ENCODE data around the gene SCMH1. TPM values are rescaled to one million over a fixed set of nuclear protein-coding genes. Genes with fewer than 3 reads are reported as not detected.

Gene SCMH1
- total RNA-seq, 4 donors from 2014 or later, result 27.1 to 116 (median 52.9) TPM

DNA sequence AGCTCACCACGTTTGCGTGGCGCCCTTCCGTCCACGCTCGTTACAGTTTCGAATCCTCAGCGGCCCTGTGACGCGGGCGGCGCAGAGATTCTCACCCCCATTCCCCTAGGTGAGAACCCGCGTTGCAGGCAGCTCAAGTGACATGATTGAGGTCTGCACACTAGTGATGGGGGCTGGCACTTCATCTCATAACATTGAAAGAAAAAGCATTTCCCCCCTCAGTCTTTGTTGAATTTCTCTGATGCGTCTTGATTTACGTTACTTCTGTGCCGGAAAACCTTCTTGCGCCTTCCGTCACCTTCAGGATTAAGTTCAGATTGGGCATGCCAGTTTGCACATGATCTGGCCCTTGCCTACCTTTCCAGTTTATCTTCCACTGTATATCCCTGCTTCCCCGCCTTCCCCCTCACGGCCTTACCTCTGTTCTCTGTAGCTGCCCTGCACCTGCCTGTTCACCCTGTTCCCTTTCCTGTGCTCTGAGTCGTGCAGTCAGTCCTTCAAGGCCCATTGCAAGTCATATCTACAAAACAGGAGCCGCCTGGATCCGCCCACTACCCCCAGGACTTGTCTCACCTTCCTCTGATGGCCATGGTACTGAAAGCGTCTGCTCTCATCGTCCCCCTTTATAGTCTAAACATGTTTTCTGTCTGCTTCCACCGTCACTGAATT is 261.5 kb downstream of the SCMH1 start:
- peaks cover 0 to 4% (median 0%) of the 10 kb centered on the region in 3 donors for H3K36me3 ChIP-seq

DNA sequence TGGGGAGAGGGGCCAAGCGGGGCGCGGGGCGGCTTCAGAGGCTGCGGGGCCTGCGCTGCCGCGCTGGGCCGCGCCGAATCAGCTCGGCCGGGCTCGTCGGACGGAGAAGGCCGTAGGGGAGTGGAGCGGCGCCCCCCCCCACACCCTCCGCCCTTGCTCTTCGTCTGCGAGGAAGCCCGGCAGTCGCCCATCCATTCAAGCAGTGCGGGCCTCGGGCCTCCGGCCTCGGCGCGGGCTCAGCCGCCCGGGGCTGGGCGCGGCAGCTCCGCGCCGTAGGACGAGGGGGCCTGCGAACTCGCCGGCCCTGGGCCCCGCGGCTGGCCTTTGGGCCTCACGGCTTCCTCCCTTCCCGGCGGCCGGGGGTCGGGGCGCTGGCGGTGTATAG is 262.0 kb downstream of the SCMH1 start:
- H3K36me3 ChIP-seq, result peaks cover 0 to 4% (median 0%) of the 10 kb centered on the region in 3 donors
- no peaks in the 10 kb centered on the region for H3K9me3 ChIP-seq
- peak overlapping the region; percentile 61 to 89 (median 75) for H3K4me3 ChIP-seq
- H3K27me3 ChIP-seq, result no peaks in the 10 kb centered on the region
- DNase-seq, result no peak
- peaks cover 0 to 13% (median 4%) of the 10 kb centered on the region in 4 donors for H3K4me1 ChIP-seq
- H3K27ac ChIP-seq, result peak overlapping the region; percentile 73 to 96 (median 94)
- TF ChIP-seq, protein P1, sequence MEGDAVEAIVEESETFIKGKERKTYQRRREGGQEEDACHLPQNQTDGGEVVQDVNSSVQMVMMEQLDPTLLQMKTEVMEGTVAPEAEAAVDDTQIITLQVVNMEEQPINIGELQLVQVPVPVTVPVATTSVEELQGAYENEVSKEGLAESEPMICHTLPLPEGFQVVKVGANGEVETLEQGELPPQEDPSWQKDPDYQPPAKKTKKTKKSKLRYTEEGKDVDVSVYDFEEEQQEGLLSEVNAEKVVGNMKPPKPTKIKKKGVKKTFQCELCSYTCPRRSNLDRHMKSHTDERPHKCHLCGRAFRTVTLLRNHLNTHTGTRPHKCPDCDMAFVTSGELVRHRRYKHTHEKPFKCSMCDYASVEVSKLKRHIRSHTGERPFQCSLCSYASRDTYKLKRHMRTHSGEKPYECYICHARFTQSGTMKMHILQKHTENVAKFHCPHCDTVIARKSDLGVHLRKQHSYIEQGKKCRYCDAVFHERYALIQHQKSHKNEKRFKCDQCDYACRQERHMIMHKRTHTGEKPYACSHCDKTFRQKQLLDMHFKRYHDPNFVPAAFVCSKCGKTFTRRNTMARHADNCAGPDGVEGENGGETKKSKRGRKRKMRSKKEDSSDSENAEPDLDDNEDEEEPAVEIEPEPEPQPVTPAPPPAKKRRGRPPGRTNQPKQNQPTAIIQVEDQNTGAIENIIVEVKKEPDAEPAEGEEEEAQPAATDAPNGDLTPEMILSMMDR (IDR thresholded peaks at IDR 0.05), result no peak

More for the DNA sequence above, 261.5 kb downstream of the SCMH1 start:
- Histone ChIP-seq H3K4me1 (peaks cover 0 to 13% (median 6%) of the 10 kb centered on the region in 4 donors), H3K4me3 (peak overlapping the region; percentile 61 to 89 (median 75)), H3K27ac (peak overlapping the region; percentile 73 to 96 (median 94)), H3K9me3 (no peaks in the 10 kb centered on the region), H3K27me3 (no peaks in the 10 kb centered on the region)
- peak; percentile 43 to 58 (median 56) for DNase-seq
- TF ChIP-seq, protein P1 (IDR thresholded peaks at IDR 0.05), result no peak
- TF ChIP-seq POLR2A (IDR thresholded peaks at IDR 0.05), result no peak

DNA sequence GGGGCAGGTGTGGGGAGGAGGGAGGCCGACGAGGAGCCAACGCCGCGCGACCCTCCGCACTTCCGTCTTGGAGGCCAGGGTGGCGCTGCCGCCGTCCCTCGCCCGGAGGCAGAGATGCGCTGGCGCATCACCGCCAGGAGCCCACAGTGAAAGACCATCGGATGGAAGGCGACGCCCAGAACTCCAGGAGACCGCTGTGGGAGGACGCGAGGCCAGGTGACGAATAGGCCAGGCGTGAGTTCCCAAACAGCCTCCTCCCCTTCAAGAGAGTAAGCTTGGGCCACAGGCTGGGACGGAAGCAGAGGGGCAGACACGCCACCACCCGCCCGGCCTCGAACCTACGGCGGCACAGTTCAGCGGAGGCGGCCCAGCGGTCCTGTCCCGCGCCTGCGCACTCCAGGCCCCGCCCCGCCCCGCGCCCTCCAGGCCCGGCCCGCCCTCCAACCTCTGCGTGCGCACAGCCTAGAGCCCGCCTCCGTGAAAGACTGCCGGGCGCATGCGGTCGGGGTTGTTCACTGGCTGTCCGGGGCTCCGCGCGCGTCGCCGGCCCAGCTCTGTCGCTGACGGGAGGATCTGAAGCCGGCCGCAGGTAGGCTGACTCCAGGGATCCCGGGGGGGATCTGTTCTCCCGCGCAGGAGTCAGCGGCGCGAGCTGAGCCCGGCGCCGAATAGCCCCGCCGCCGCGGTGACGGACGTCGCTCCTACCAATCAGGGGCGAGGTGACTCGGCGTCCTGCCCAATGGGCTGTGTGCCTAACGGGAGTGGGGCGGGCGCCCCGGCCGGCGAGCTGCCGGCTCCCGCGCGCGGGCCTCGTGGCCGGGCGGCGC is 262.7 kb downstream of the SCMH1 start, which contains the start of gene CTPS1:
Gene CTPS1, plus strand, starts transcription at position 456 of the 827 bp plus-strand sequence. CDS start 3,595 bp downstream, outside the sequence.
- TF ChIP-seq, protein P1 (IDR thresholded peaks at IDR 0.05), result peak in 1 of 6 experiments; percentile 34
- TF ChIP-seq POLR2A (IDR thresholded peaks at IDR 0.05), result peak; percentile 39 to 60
- peak within 1 kb of the TSS; percentile 73 to 96 (median 94) for H3K27ac ChIP-seq
- H3K9me3 ChIP-seq, result no peaks in the 10 kb centered on the region
- no peaks in the 10 kb centered on the region for H3K36me3 ChIP-seq
- H3K4me1 ChIP-seq, result peaks cover 0 to 13% (median 4%) of the 10 kb centered on the region in 4 donors
- H3K4me3 ChIP-seq, result peak within 1 kb of the TSS; percentile 61 to 89 (median 75)
- DNase-seq, result peak; percentile 89 to 98 (median 97)
- H3K27me3 ChIP-seq, result no peaks in the 10 kb centered on the region

DNA sequence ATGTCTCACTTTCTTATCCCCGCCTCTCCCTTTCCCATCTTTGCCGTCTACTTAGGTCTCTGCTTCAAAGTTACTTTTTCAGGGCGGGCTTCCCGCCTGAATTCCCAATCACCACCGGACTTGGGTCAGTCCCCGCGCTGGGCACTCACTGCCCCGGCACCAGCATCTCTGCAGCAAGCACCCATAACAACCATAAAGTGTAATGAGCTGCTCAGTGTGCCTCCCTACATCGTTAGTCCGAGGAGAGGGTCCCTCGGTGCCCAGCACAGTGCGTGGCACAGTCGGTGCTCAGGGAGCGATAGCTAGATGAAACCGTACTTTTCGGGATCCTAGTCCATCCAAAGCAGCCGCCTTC is 263.2 kb downstream of the SCMH1 start:
- no peak for DNase-seq
- Histone ChIP-seq H3K36me3 (no peaks in the 10 kb centered on the region), H3K27ac (peak overlapping the region; percentile 73 to 96 (median 94)), H3K9me3 (no peaks in the 10 kb centered on the region), H3K4me1 (peaks cover 0 to 13% (median 4%) of the 10 kb centered on the region in 4 donors), H3K4me3 (peak overlapping the region; percentile 61 to 89 (median 75)), H3K27me3 (no peaks in the 10 kb centered on the region)
- TF ChIP-seq, protein P1 (IDR thresholded peaks at IDR 0.05), result no peak

DNA sequence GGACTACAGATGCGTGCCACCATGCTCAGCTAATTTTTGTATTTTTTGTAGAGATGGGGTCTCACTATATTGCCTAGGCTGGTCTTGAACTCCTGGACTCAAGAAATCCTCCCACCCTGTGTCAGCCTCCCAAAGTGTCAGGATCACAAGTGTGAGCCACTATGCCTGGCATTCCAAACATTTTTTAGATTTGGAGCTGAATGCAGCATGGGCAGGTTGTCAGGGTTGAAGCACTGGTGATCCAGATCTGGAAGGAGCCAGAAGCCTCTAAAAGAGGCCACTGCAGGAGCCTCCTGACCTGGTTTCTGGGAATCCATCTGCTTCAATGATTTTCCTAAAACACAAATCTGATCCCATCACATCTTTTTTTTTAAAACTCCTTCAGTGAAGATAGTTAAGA is 264.4 kb downstream of the SCMH1 start:
- Histone ChIP-seq H3K27ac (no peak overlapping the region), H3K36me3 (no peaks in the 10 kb centered on the region)
- TF ChIP-seq, protein P1 (IDR thresholded peaks at IDR 0.05), result no peak
- TF ChIP-seq POLR2A (IDR thresholded peaks at IDR 0.05), result no peak

More for the DNA sequence above, 264.4 kb downstream of the SCMH1 start:
- Histone ChIP-seq H3K4me1 (peaks cover 0 to 13% (median 4%) of the 10 kb centered on the region in 4 donors), H3K4me3 (no peak overlapping the region), H3K27me3 (no peaks in the 10 kb centered on the region), H3K9me3 (no peaks in the 10 kb centered on the region)
- no peak for DNase-seq

Other genes starting within 250 kb of the SCMH1 start
- gene SLFNL1, start 220.6 kb downstream of the SCMH1 start, total RNA-seq, result 1 to 10 TPM in 1 of 4 donors, under 1 TPM in 2, not detected in 1; 0.85 to 1.6 (median 0.88) TPM
- 1 to 10 TPM in 1 of 4 donors, under 1 TPM in 1, not detected in 2; 0.53 to 1.1 TPM for gene FOXO6, start 119.1 kb upstream of the SCMH1 start, total RNA-seq
- gene EDN2, start 242.4 kb upstream of the SCMH1 start, total RNA-seq, result 10 to 100 TPM in 3 of 4 donors, not detected in 1; 43.2 to 75.0 (median 49.1) TPM